HG02938 (cell line): ENCODE results near the gene RNF26.

Experiments
- ATAC-seq: cut with Tn5 transposase; IDR thresholded peaks from one replicate; pipeline ENCODE4 v1.9.1; 2021; ENCODE audit warnings: mild to moderate bottlenecking, moderate library complexity; ENCODE audit not compliant: unreplicated experiment

RNF26 gene

GRCh38 chr11:119369132-119369925, 35.0 kb downstream of the RNF26 start:
- ATAC-seq: no peak

- ATAC-seq: no peak
Measured at GRCh38 chr11:119370486-119371046, 36.2 kb downstream of the RNF26 start.

- no peak for ATAC-seq
Measured at GRCh38 chr11:119371067-119371601, 36.8 kb downstream of the RNF26 start.

- ATAC-seq: no peak
Measured at GRCh38 chr11:119371778-119372182, 37.5 kb downstream of the RNF26 start.

GRCh38 chr11:119372260-119373058, 38.1 kb downstream of the RNF26 start:
- no peak for ATAC-seq

GRCh38 chr11:119373059-119373920, 39.0 kb downstream of the RNF26 start:
- ATAC-seq: no peak

GRCh38 chr11:119373921-119374631, 39.7 kb downstream of the RNF26 start:
- no peak for ATAC-seq

GRCh38 chr11:119374632-119375336, 40.5 kb downstream of the RNF26 start:
- no peak for ATAC-seq

GRCh38 chr11:119375337-119376196, 41.2 kb downstream of the RNF26 start:
- ATAC-seq: no peak

GRCh38 chr11:119376197-119376847, 42.0 kb downstream of the RNF26 start:
- no peak for ATAC-seq

GRCh38 chr11:119377112-119377901, 43.0 kb downstream of the RNF26 start:
- ATAC-seq: no peak

GRCh38 chr11:119377961-119378667, 43.8 kb downstream of the RNF26 start:
- ATAC-seq: no peak

- no peak for ATAC-seq
Measured at GRCh38 chr11:119378851-119379465, 44.6 kb downstream of the RNF26 start.

GRCh38 chr11:119380160-119380826, 46.0 kb downstream of the RNF26 start:
- no peak for ATAC-seq

- no peak for ATAC-seq
Measured at GRCh38 chr11:119380827-119381180, 46.5 kb downstream of the RNF26 start.
